CD4-positive, alpha-beta T cell treated with Interleukin-12 subunit alpha and Interleukin-12 subunit beta, for 1 hour (primary cell): ENCODE data around the gene TNXB.
"Not testable (repeated sequence)": the region's sequence is repeated elsewhere in the genome, so short reads cannot be mapped to it uniquely, and the experiment has no call there.

ENCODE experiments used
- DNase-seq: peaks from one replicate; pipeline ENCODE4 v3.0.0-alpha.2; 2020

Gene TNXB

DNA sequence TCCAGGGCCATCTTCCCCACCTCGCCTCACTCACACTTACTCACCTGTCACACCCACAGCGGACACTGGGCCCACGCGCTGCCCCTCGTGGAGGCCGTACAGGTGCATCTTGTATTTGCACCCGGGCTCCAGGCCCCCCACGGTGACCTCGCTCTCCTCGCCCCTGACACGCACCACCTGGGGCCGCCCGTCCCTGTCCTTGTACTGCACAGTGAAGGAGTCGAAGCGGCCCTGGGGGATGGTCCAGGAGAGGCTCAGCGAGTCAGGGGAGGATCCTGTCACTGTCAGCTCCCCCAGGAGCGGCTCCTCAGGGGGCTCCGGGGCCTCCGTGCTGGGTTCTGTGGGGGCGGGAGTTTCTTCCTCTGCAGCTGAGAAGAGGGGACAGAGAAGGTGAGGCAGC, 56.5 kb downstream of the TNXB start:
- not testable (repeated sequence) for DNase-seq

DNA sequence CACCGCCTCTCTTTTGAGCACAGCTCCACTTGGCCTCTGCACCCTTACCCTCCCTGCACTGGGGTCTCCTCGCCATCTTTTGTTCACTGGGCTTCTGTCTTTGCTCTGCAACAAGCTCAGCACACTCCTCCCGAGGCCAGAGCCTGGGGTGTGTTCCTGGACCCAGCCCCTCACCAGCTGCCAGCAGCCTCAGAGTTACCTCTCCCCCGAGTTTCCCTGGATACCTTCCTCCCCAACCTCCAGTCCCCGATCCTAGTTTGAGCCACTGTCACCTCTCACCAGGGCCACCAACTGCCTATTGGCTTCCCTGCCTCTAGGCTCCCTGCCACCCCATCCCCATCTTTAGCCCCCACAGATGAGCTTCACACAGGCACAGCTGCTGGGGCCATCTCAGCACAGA, 58.6 kb downstream of the TNXB start:
- no peak for DNase-seq

DNA sequence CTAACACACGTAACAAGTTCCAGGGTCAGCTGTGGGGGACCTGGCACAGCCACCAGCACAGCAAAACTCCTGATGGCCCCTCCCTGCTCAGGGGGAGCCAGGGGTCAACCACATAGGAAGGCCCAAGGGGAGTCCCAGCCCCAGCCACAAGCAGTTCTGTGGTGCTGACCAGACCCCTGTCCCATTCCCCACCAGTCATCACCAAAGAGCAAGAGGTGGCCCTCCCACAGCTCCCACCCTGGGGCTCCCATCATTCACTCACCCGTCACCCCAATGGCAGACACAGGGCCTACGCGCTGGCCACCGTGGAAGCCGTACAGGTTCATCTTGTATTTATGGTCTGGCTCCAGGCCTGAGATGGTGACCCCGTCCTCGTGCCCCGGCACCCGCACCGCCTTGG, 59.4 kb downstream of the TNXB start:
- not testable (repeated sequence) for DNase-seq

DNA sequence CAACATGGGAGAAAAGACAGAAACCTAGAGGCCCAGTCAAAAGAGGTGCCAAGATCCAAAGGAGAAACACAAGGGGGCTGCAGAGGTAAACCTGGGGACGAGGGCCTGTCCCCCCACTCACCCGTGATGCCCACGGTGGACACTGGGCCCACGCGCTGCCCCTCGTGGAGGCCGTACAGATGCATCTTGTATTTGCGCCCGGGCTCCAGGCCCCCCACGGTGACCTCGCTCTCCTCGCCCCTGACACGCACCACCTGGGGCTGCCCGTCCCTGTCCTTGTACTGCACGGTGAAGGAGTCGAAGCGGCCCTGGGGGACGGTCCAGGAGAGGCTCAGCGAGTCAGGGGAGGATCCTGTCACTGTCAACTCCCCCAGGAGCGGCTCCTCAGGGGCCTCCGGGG, 60.0 kb downstream of the TNXB start:
- not testable (repeated sequence) for DNase-seq

DNA sequence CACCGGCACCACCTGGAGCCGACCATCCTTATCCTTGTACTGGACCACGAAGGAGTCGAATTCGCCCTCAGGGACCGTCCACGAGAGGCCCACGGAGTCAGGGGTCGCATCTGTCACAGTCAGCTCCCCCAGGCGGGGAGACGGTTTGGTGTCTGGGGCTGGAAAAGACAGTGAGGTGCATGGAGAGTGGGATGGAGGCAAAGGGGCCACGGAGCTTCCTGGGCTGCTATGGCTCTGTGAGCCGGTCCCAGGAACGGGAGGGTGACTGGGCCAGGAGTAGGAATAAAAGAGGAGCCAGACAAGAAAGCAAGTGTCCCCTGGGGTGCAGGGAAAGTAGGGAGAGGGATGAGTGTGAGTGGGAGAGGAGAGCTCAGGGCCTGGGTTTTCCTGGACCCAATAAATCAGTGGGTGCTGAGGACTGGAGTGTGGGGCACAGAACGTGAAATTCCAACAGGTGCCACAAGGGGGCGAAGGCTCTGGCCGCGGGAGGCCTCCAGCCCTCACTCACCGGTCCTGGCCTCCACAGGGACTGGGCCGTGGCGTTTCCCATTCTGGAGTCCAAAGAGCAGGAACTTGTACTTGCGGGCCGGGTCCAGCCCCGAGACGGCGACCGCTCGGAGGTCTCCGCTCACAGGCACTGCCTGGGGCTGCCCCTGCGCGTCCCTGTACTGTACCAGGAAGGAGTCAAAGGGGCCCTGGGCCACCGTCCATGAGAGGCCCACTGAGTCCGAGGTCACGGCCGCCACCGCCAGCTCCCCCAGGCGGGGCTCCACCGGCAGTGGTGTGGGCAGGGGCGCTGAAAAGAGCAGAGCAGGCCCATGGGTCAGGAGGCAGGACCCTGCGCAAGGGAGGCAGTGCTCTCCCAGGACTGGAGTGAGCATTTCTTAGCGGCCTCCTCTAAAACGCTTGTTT, 61.0 kb downstream of the TNXB start:
- DNase-seq = peak; percentile 67

DNA sequence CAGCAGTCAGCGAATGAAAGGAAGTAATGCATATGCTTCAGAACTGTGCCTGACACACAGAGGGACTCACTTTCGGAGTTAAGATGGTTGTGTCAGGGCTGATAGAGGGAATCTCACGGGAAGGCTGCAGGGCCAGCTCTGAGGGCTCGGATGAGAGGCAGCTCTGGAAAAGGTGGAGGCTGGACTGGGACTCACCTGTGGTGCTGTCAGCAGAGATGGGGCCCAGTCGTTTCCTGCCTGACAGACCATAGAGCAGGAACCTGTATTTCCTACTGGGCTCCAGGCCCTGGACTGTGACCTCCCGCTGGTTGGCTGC, 61.6 kb downstream of the TNXB start:
- DNase-seq = no peak

DNA sequence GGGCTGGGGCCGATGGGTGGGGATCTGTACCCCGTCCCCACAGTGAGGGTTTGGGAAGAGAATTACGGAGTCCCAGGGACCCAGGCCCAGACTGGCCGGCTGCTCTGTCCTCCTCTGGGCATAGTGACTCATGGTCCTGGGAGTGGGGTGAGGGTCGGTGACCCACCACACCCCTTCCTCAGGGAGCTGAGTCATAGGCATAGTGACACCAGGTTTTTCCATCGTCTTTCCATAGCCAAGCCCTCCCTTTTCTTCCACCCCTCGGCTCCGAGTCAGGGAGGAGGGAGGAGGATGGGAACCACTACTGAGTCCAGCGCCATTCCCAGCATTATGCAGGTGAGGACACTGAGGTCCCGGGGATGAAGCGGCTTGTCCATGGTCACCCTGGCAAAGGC, 62.1 kb downstream of the TNXB start:
- no peak for DNase-seq

DNA sequence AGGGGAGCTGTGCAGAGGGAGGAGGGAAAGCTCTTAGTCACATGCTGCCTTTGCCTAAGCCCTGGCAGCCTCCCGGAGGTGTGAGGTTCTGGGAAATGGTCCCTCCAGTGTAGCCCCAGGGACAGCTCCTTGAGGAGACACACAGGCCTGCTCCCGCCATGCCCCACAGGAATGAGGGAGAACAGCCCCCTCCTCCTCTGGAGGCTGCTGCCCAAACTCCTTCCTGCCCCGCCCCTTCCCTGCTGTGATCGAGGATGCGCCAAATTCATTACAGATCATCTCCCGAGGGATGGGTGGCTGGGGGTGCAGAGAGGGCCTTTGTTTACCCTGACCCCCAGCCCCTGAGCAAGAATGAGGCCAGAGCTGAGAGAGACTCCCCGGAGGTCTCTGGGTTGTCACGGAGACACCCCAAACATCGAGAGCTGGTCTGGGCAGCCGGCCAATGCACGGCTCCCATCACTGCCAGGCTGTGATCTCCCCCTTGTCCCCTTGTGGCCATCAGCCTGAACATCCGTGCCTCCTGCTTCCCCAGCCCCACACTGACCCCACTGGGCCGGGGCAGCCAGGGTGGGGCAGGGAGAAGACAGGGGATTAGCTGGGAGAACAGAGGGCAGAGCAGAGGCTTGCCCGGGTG, 62.6 kb downstream of the TNXB start:
- no peak for DNase-seq

DNA sequence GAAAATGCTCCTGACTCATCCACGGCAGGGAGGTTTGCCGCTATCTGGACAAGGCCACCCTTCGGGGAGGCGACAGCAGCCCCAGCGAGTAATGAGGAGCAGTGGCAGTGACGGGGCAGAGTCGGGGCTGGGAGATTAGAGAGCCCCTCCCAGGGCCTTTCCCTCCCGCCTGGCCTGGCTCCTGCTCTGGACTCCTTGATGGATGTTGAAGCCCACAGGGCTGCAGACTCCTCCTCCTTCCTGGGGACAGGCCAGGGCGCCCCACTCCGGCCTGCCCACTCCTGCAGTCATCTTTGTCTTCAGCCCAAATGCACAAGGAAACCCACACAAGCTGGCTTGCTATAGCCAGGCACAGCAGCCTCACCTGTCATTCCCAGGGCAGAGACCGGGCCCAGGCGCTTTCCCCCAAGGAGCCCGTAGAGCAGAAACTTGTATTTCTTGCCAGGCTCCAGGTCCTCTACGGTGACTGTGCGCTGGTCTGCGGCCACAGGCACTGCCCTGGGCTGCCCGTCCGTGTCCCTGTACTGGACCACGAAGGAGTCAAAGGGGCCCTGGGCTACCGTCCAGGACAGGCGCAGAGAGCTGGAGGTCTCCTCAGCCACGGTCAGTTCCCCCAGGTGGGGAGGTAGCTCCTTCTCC, 63.2 kb downstream of the TNXB start:
- DNase-seq = no peak

DNA sequence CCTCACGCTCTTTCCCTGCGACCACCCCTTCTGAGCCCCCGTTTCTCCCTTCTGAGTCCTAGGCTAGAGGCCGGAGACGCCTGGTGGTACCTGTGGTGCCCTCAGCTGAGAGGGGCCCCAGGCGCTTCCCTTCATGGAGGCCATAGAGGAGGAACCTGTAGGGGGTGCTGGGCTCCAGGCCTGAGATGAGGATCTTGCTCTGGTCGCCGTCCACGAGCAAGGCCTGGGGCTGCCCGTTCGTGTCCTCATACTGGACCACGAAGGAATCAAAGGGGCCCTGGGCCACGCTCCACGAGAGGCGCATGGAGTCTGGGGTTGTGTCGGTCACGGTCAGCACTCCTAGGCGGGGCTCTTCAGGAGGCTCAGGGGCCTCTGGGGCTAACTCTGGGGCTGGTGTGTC, 64.2 kb downstream of the TNXB start:
- DNase-seq = not testable (repeated sequence)

DNA sequence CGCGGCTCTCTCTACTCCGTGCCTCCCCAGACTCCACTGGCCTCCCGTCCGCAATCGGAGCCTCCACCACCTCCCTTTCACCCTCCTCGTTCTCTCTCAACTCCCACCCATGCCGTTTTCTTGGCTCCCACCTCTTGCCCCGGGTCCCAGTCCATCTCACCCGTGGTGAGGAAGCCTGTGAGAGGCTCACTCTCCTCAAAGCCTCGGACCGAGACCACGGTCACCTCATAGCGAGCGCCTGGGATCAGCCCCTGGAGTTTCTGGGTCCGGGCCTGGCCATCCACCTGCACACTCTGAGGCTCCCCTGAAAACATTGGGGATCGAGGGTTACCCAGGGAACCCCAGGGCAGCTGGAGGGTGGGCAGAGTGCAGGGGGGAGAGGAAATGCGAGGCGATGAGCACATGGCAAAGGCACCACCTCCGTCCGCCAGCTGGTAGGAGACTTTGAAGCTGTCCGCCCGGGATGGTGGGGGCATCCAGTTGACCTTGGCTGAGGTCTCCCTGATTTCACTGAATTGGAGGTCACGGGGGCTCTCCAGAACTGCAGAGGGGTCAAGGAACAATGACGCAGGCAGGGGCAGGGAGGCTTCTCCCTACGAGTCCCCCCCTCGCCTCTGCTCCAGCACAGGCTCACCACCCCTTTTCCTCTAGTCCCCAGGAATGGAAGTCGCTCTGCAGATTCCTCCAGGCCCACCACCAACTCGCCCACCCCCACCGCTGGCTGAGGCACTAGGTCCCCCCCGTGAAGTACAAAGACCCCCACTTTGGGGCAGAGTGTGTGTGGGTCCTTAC, 65.4 kb downstream of the TNXB start:
- not testable (repeated sequence) for DNase-seq

DNA sequence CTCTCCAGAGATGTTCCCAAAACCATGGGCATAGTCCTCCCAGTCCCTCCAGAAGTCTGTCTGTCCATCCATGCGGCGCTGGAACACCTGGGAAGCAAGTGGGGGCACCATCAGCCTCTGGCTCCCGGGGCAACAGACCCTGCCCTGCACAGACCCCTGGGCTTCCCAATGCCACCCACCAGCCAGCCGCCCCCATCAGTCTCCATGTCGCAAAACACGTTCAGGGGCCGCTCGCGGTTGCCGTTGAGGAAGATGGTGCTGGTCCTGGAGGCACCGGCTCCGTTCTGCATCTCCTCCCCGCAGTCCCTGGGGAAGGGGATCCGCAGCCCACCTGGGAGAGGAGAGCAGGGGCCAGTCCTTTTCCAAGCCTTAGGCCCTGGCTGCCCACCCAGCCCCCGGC, 66.9 kb downstream of the TNXB start:
- not testable (repeated sequence) for DNase-seq

DNA sequence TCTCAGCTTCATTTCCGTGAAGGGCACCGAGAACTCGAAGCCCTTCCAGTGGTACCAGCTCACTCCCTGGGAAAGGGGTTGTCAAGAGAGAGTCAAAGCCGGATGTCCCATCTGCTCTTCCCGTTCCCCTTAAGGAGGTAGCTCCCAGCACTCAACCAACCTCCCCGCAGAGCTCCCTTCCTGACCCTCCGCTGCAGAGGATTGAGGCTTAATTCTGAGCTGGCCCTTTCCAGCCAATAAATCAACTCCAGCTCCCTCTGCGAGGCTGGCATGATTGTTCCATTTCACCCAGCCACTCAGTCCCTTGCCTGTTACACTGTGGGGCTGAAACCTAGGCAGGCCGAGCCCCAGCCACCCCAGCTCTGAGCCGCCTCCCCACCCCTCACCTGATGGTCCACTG, 67.8 kb downstream of the TNXB start:
- not testable (repeated sequence) for DNase-seq

DNA sequence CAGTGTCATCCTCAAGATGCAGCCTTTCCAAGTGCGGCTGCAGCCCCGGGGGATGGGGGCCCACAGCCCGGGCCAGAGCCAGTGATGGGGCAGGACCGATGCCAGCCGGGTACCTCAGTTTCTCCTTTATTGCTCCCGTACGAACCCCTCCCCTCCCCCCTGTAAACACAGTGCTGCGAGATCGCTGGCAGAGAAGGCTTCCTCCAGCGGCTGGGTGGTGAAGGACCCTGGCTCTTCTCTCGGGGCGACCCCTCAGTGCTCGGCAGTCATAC, 68.2 kb downstream of the TNXB start:
- DNase-seq = not testable (repeated sequence)

DNA sequence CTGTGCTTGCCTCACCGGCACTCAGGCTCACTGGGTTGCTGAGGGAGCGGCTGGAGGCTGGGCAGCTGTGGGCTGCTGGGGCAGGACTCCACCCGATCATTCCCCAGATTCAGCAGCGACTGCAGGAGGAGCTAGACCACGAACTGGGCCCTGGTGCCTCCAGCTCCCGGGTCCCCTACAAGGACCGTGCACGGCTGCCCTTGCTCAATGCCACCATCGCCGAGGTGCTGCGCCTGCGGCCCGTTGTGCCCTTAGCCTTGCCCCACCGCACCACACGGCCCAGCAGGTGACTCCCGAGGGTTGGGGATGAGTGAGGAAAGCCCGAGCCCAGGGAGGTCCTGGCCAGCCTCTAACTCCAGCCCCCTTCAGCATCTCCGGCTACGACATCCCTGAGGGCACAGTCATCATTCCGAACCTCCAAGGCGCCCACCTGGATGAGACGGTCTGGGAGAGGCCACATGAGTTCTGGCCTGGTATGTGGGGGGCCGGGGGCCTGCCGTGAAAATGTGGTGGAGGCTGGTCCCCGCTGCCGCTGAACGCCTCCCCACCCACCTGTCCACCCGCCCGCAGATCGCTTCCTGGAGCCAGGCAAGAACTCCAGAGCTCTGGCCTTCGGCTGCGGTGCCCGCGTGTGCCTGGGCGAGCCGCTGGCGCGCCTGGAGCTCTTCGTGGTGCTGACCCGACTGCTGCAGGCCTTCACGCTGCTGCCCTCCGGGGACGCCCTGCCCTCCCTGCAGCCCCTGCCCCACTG, 68.7 kb downstream of the TNXB start:
- DNase-seq = not testable (repeated sequence)

DNA sequence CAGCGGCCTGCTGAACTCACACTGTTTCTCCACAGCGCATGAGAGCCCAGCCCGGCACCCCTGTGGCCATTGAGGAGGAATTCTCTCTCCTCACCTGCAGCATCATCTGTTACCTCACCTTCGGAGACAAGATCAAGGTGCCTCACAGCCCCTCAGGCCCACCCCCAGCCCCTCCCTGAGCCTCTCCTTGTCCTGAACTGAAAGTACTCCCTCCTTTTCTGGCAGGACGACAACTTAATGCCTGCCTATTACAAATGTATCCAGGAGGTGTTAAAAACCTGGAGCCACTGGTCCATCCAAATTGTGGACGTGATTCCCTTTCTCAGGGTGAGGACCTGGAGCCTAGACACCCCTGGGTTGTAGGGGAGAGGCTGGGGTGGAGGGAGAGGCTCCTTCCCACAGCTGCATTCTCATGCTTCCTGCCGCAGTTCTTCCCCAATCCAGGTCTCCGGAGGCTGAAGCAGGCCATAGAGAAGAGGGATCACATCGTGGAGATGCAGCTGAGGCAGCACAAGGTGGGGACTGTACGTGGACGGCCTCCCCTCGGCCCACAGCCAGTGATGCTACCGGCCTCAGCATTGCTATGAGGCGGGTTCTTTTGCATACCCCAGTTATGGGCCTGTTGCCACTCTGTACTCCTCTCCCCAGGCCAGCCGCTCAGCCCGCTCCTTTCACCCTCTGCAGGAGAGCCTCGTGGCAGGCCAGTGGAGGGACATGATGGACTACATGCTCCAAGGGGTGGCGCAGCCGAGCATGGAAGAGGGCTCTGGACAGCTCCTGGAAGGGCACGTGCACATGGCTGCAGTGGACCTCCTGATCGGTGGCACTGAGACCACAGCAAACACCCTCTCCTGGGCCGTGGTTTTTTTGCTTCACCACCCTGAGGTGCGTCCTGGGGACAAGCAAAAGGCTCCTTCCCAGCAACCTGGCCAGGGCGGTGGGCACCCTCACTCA, 69.5 kb downstream of the TNXB start:
- DNase-seq = not testable (repeated sequence)

DNA sequence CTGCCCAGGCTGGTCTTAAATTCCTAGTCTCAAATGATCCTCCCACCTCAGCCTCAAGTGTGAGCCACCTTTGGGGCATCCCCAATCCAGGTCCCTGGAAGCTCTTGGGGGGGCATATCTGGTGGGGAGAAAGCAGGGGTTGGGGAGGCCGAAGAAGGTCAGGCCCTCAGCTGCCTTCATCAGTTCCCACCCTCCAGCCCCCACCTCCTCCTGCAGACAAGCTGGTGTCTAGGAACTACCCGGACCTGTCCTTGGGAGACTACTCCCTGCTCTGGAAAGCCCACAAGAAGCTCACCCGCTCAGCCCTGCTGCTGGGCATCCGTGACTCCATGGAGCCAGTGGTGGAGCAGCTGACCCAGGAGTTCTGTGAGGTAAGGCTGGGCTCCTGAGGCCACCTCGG, 70.3 kb downstream of the TNXB start:
- not testable (repeated sequence) for DNase-seq

DNA sequence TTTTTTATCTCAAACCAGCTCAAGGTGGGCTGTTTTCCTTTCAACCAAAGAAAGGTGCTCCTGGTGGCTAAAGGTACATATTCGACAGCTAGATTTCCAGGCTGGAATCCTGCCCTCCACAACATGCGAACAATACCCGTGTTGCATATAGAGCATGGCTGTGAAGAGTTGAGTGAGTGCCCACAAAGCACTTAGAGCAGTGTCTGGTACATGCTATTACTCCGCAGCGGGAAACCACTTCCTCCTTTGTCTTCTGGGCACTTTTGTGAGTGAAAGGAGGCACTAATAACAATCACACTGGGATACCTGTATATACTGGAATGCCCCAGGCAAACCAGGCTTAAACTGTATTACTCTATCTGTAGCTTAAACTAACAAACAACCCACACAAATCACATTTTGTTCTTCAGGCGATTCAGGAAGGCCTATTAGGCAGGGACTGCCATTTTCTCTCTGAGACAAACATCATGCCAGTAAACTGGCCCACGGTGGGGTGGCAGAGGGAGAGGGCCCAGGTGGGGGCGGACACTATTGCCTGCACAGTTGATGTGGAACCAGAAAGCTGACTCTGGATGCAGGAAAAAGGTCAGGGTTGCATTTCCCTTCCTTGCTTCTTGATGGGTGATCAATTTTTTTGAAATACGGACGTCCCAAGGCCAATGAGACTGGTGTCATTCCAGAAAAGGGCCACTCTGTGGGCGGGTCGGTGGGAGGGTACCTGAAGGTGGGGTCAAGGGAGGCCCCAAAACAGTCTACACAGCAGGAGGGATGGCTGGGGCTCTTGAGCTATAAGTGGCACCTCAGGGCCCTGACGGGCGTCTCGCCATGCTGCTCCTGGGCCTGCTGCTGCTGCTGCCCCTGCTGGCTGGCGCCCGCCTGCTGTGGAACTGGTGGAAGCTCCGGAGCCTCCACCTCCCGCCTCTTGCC, 71.3 kb downstream of the TNXB start, which contains the start of gene CYP21A2:
TSS of gene CYP21A2 (plus strand) at position 818 of the 927 bp plus-strand sequence. CDS start at position 826, 8 bp downstream.
- not testable (repeated sequence) for DNase-seq

DNA sequence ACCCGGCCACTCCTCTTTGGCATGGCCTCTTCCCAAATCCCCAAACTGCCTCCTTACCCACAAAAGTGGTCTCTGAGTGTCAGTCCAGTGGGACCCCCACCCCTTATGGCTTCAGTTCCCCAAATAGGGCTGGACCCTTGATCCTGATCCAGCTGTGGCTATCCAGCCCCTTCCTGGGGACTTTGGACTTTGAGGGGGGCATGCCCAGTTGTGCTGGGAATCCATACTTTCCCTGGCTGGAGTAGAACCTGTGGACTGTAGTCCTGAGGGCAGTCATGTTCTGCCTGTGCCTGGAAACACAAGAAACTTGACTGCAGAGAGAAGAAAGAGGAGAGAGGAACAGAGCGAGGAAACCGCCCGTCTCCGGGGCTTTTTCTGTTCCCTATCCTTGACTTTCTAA, 72.0 kb downstream of the TNXB start:
- not testable (repeated sequence) for DNase-seq
